Activated T-cell treated with anti-CD3 and anti-CD28 coated beads, Interleukin-2, amount 50 U/mL, for 1 hour (primary cell): ENCODE results near the gene KIFC3.
"Not testable (repeated sequence)": the region's sequence is repeated elsewhere in the genome, so short reads cannot be mapped to it uniquely, and the experiment has no call there.

Experiments
- DNase-seq: peaks from one replicate; pipeline ENCODE4 v3.0.0-alpha.2; 2020

Gene KIFC3

GRCh38 chr16:57752581-57753447, 49.5 kb downstream of the KIFC3 start:
- no peak for DNase-seq

DNA sequence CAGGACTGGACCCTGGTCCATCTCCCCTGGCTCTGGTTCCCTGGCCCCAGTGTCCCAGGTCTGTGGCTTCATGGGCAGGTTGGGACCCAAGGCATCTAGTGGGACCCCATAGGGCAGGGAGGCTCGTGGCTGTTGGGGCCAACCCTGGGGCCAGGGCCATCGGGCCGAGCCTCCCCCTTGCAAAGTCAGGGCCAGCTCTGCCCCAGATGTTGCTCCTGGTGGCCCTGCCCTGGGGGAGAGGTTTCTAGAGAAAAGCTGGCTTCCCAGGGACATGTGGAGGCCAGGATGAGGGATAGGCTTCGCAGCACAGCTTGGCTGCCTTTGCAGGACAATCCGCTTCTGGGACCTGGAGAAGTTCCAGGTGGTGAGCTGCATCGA, 50.1 kb downstream of the KIFC3 start:
- DNase-seq = no peak

DNA sequence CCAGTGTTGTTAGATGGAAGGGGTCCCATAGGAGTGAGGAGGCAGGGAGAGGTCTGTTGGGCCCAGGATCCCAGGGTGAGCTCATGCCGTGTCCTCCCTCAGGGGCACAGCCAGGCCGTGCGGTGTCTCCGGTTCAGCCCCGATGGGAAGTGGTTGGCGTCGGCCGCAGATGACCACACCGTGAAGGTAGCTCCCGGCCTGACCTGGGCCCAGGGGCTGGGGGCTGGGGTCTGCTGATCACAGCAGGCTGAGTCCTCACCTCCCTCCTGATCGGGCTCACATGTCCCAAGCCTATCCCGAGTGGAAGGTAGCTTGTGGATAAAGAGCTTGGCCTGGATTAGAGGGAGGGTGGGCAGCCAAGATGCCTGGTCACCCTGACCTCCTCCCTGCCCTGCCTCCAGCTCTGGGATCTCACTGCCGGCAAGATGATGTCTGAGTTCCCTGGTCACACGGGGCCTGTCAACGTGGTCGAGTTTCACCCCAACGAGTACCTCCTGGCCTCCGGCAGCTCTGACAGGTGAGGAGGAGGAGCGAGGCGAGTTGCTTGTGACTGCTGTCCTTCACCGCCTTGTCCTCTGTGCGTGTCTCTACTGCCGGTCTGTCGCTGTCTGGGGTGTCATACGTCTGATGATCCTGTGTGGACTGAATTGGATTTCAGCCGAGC, 50.6 kb downstream of the KIFC3 start:
- DNase-seq = no peak

- DNase-seq = no peak
These were observed 51.3 kb downstream of the KIFC3 start for GRCh38 chr16:57750796-57751538.

- DNase-seq = no peak
These were observed 52.3 kb downstream of the KIFC3 start for GRCh38 chr16:57749856-57750452.

DNA sequence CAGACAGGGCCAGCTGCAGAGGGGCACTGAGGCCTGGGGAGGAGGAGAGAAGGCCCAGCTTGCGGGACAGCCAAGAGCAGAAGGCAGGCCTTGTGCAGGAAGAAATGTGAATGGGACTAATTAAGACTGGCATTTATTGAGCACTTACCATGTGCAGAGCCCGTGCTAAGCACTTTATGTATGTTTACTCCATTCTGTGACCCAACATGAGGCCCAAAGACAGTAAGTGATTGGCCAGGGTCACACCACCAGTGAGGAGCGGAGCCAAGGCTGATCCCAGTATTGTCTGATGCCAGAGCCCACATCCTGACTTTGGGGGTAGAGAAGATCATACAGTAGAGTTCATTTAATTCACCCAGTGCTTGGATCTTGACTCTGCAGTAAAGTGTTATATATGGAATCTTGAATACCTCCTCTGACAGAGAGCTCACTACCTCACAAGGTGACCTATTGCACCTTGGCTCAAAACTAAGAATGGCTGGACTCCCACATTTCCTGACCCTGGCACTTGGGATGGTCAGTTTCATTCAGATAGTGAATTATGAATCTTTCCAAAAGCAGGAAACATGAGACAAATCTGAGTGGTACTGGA, 53.1 kb downstream of the KIFC3 start:
- DNase-seq = no peak

DNA sequence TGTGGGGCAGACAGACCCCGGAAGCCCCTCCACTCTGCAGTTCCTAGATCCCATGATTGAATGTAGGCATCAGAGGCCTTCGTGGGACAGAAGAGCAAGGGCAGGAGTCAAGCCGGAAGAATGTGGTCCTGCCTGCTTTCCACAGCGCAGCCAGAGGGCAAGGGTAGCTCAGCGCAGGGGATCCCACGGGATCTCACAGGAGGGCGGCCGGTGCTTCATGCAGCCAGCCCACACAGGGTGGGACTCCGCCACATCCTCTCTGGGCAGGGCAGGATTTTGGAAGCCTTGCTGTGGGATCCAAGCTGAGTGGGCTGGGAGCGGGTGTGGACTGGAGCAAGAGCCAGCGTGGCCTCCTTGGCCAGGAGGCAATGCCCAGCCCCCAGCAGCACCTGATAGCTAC, 53.7 kb downstream of the KIFC3 start:
- no peak for DNase-seq

DNA sequence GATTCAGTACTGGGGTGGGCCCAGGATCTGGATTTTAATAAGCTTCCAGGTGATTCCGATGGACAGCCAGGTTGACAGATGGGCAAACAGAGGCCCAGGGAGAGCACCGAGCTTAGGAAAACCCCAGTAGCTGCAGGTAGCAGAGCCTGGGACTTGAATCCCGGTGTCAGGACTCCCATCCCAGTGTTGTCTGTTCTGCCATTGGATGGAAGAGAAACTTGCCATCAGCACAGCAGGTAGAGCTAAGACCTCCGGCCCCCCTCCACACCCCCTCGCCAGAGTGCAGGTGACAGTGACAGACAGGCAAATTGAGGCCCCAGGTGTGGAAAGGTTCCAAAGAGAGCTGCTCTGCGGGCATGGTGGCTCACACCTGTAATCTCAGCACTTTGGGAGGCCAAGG, 54.3 kb downstream of the KIFC3 start:
- DNase-seq = no peak

DNA sequence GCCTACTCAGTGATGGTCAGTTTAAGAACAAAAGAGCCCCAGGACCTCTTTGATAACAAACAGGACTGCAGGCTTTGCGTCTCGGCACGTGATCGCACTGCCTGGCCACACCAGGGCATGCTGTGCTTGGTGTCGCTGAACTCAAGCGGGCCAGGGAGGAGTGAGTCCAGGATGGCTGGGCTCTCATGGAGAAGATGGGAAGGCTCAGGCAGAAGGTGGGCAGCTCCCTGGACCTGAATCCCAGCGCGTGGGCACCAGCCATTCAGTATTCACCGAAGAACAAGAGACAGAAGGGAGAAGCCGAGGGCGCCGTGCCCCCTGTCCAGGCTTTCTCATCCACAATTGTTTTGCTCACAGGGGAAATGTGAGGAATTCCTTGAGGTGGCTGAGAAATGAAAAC, 54.8 kb downstream of the KIFC3 start:
- DNase-seq = no peak

GRCh38 chr16:57747091-57747490, 55.2 kb downstream of the KIFC3 start:
- no peak for DNase-seq

DNA sequence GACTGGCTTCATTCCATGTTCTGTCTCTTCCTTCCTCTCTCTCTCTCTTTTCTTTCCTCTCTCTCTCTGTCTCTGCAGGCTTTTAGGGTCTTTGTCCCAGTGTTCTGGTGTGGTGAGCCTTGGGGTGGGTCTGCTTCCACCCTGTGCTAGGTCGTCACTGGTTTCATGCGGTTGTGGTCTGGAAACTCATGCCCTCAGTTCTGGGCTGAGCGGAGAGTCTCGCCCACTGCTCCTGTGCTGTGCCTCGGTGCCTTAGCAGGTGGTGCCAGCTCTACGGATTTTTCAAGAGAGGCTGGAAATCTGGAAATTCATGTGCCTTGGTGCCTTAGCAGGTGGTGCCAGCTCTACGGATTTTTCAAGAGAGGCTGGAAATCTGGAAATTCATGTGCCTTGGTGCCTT, 56.0 kb downstream of the KIFC3 start:
- DNase-seq = not testable (repeated sequence)

- no peak for DNase-seq
These were observed 56.5 kb downstream of the KIFC3 start for GRCh38 chr16:57745768-57746167.

DNA sequence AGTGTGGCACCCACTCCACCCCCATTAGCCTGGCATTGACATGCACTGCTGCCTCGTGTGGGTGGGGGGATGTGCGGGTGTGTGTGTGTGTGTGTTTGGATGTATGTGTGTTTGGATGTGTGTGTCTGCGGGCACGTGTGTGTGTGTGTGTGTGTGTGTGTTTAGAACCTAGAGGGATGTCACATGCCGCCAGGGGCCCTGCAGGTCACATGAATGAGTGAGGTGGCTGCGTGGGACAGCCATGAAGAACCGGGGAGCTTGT, 57.7 kb downstream of the KIFC3 start:
- no peak for DNase-seq

DNA sequence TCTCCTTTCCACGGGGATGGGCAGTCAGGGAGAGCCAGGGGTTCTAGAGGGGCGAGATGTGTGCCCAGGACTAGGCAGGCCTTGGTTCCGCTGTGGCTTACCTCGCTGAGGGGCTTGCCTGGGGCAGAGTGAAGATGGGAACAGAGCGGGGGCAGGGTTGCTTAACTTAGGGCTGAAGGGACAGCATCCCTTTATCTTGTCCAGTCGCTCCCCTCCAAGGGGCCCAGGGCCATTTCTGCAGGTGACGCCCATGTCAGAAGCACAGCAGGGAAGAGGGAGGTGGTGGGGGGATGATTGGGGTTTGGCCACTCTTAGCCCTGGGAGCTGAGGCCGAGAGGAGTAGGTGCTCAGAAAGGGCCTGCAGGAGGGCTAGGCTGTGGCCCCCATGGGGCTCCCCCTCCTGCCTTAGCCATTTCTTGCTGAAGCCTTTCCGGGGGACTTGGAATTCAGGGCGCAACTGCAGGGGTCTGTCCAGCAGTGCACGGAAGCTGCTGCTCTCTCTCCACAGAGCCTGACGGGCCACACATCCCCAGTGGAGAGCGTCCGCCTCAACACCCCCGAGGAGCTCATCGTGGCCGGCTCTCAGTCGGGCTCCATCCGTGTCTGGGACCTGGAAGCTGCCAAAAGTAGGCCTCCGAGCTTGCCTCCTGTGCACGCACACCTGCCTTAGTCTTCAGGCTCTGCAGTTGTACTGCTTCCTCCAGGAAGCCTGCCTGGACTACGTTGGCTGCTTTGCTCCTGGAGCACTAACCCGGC, 58.2 kb downstream of the KIFC3 start:
- DNase-seq = no peak

GRCh38 chr16:57743458-57743857, 58.8 kb downstream of the KIFC3 start:
- DNase-seq = no peak

DNA sequence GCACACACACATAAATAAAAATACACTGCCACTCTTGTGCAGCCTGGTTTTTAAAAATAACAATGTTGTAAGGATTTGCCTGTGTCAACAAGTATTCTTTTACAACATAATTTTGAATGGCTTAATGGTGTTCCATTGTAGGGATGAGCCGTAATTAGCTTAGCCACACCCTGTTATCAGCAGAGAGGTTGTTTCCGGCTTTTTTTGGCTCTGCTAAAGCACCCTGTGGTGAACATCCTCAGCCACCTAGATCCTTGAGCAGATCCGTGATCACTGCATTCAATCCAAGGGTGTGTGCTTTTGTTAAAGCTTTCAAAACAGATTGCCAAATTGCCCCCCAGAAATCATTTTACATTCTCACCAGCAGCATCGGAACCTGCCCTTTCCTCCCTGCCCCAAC, 59.7 kb downstream of the KIFC3 start:
- DNase-seq = no peak

DNA sequence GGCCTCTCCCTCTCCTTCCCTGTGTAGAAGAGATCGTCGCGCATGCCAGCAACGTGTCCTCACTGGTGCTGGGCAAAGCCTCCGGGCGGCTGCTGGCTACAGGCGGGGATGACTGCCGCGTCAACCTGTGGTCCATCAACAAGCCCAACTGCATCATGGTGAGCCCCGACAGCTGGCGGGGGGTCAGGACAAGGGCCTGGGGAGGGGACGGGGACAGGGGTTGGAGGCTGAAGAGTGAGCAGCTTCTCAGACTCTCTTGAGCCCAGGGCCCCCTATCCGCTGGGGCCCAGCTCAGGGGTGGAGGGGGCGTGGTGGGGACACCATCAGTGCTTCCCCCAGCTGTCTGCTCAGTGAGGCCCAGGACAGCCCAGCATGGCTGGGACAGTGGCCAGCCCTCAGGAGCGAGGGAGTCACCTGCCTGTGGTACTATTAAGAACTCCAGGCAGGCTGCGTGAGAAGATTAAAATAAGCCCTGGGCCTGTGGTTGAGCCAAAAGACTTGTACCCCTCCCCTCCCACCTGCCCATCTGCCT, 60.6 kb downstream of the KIFC3 start:
- DNase-seq = no peak

DNA sequence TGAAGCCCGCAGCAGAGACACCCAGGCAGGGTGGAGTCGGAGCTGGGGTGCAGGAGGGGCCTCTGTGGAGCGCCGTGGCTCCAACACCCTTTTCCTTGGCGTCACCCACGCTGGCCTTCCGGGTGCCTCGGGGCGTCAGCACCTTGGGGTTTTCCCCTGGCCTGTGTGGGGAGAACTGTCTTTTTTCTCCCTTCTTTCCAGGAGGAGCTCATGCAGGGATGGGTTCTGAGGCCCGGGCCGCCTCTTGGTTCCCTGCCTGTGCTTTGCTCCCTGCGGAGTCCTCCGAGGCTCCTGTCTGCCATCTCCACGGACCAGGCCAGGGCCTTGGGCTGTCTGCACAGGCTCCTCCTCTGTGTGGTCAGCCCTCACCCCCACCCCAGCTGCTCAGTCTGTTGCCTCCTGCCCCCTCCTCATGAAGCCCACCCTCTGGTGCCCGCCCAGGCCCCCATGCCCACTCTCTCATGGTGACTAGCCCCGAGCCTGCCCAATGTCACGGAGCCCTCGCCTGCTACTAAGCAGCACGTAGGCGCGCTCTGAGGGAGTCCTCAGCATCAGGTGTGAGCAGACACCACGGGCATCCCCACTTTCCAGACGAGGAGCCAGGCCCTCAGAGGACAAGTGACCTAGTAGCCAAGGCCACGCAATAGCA, 61.7 kb downstream of the KIFC3 start:
- no peak for DNase-seq

DNA sequence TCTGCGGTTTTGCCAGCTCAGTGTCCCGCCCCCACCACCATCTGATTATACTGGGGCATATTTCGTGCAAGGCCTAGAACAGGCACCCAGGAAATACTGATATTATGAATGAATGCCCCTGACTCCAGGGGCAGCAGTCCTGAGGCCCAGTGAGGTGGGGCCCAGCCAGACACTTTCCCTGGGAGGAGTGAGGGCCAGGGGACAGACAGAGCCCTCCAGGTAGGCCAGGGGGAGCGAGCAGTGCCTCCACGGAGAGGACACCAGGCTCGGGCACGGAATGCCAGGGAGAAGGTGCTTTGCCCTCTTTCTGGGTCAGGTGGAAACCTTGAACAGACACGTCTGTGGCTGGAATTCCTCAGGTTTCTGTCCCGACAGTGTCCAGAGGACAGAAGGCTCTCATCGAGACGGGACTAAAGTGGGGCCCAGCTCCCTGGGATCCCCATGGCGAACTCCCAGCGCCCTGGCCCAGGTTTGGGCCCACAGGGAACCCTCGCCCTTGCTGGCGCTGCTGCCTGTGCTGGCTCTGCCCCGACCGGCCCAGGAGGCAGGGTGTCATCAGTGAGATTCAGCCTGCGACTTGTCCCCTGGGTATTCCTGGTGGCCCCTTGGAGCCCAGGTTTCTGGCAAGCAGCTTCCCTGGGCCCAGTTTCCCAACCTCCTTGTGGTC, 62.4 kb downstream of the KIFC3 start:
- DNase-seq = no peak

DNA sequence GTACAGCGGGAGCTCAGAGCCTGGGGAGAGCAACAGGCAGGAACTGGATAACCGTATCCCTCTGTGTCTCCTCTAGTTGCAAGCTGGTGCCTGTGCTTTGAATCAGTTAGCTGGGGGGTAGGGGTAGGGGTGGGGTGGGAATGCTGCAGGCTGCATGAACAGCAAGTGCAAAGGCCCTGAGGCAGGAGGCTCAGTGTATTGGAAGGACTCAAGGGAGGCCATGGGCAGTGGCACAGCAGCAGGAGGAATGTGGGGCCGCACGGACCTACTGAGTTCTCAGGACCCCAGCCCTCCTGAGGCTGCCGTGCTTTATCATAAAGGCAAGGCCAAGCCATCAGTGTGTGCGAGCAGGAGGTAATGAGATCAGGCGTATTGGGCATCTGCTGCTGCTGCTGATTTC, 63.4 kb downstream of the KIFC3 start:
- no peak for DNase-seq
